Activated CD4-positive, alpha-beta memory T cell treated with anti-CD3 and anti-CD28 coated beads, Interleukin-2, amount 10 ng/mL, durations not matched to agents 7 days and 5 days (primary cell): ENCODE data around the gene NR2E1. TPM values are rescaled to one million over a fixed set of nuclear protein-coding genes. Genes with fewer than 3 reads are reported as not detected.

Experiments
- CTCF ChIA-PET: fragments of 350-600 bp; sonication (Branson Sonifier 250); formaldehyde crosslinking; loops from one replicate; lab custom pipeline; 2021; ENCODE audit warnings: antibody characterized with exemption, inconsistent platforms; lab: Charles Lee
- POLR2A ChIA-PET: fragments of 350-600 bp; sonication (Branson Sonifier 250); formaldehyde crosslinking; loops from one replicate; lab custom pipeline; 2021; ENCODE audit warnings: antibody characterized with exemption; lab: Charles Lee
- DNase-seq: peaks from one replicate; pipeline ENCODE4 v3.0.0-alpha.2; 2020
- H3K27ac Mint-ChIP-seq: one replicate; pipeline ENCODE4 v1.8.0; 2021; ENCODE audit warnings: mild to moderate bottlenecking, mixed read lengths
- H3K27me3 Mint-ChIP-seq: one replicate; pipeline ENCODE4 v1.8.0; 2021; ENCODE audit warnings: mixed read lengths
- H3K36me3 Mint-ChIP-seq: one replicate; pipeline ENCODE4 v1.8.0; 2021; ENCODE audit warnings: low read depth, mixed read lengths
- H3K4me1 Mint-ChIP-seq: one replicate; pipeline ENCODE4 v1.8.0; 2021; ENCODE audit warnings: mixed read lengths
- H3K4me3 Mint-ChIP-seq: one replicate; pipeline ENCODE4 v1.8.0; 2021; ENCODE audit warnings: mild to moderate bottlenecking, mixed read lengths
- H3K9me3 Mint-ChIP-seq: one replicate; pipeline ENCODE4 v1.8.0; 2021; ENCODE audit warnings: mixed read lengths
- total RNA-seq, 2 experiments: library from RNA; stranded (reverse); gene quantifications; one replicate each; pipeline ENCODE4 v1.2.3, GENCODE V29; 2021

The NR2E1 gene
- total RNA-seq, 2 experiments from 2014 or later: not detected

GRCh38 chr6:108180776-108181175, 15.0 kb downstream of the NR2E1 start:
- Mint-ChIP-seq H3K4me1 (peaks cover 6% of the 10 kb centered on the region), H3K9me3 (no peaks in the 10 kb centered on the region), H3K4me3 (no peak overlapping the region), H3K27ac (no peak overlapping the region), H3K27me3 (peaks cover 54% of the 10 kb centered on the region), H3K36me3 (peaks cover 3% of the 10 kb centered on the region)
- ChIA-PET POLR2A (no interaction called here), CTCF (no interaction called here)
- DNase-seq: no peak

GRCh38 chr6:108186226-108186625, 20.4 kb downstream of the NR2E1 start:
- Mint-ChIP-seq H3K4me3 (no peak overlapping the region), H3K27ac (no peak overlapping the region), H3K9me3 (no peaks in the 10 kb centered on the region), H3K4me1 (no peaks in the 10 kb centered on the region), H3K36me3 (no peaks in the 10 kb centered on the region), H3K27me3 (peaks cover 41% of the 10 kb centered on the region)
- POLR2A ChIA-PET: no interaction called here
- CTCF ChIA-PET: no interaction called here
- DNase-seq: no peak

GRCh38 chr6:108187519-108187918, 21.7 kb downstream of the NR2E1 start:
- Mint-ChIP-seq H3K27ac (no peak overlapping the region), H3K9me3 (no peaks in the 10 kb centered on the region), H3K36me3 (no peaks in the 10 kb centered on the region), H3K4me1 (no peaks in the 10 kb centered on the region), H3K4me3 (no peak overlapping the region), H3K27me3 (peaks cover 36% of the 10 kb centered on the region)
- CTCF ChIA-PET: no interaction called here
- POLR2A ChIA-PET: no interaction called here
- peak; percentile 6 for DNase-seq

- Mint-ChIP-seq H3K4me3 (no peak overlapping the region), H3K27ac (no peak overlapping the region), H3K4me1 (no peaks in the 10 kb centered on the region), H3K9me3 (no peaks in the 10 kb centered on the region), H3K36me3 (no peaks in the 10 kb centered on the region), H3K27me3 (peaks cover 19% of the 10 kb centered on the region)
- no peak for DNase-seq
- CTCF ChIA-PET: no interaction called here
- POLR2A ChIA-PET: no interaction called here
These were observed 27.3 kb downstream of the NR2E1 start for GRCh38 chr6:108193131-108193530.

GRCh38 chr6:108193835-108194234, 28.0 kb downstream of the NR2E1 start:
- no peak overlapping the region for H3K4me3 Mint-ChIP-seq
- ChIA-PET CTCF (no interaction called here), POLR2A (no interaction called here)
- no peaks in the 10 kb centered on the region for H3K9me3 Mint-ChIP-seq
- no peak for DNase-seq
- H3K36me3 Mint-ChIP-seq: no peaks in the 10 kb centered on the region
- H3K27ac Mint-ChIP-seq: no peak overlapping the region
- no peaks in the 10 kb centered on the region for H3K4me1 Mint-ChIP-seq
- peaks cover 18% of the 10 kb centered on the region for H3K27me3 Mint-ChIP-seq

- POLR2A ChIA-PET: no interaction called here
- H3K9me3 Mint-ChIP-seq: no peaks in the 10 kb centered on the region
These were observed 28.7 kb downstream of the NR2E1 start for GRCh38 chr6:108194503-108194902.

GRCh38 chr6:108195209-108195608, 29.4 kb downstream of the NR2E1 start:
- POLR2A ChIA-PET: no interaction called here
- no peaks in the 10 kb centered on the region for H3K4me1 Mint-ChIP-seq
- H3K4me3 Mint-ChIP-seq: no peak overlapping the region
- H3K27me3 Mint-ChIP-seq: peaks cover 12% of the 10 kb centered on the region
- CTCF ChIA-PET: no interaction called here
- H3K9me3 Mint-ChIP-seq: no peaks in the 10 kb centered on the region
- DNase-seq: no peak
- H3K36me3 Mint-ChIP-seq: no peaks in the 10 kb centered on the region
- H3K27ac Mint-ChIP-seq: no peak overlapping the region

More at GRCh38 chr6:108194503-108194902, 28.7 kb downstream of the NR2E1 start:
- CTCF ChIA-PET: no interaction called here
- DNase-seq: no peak
- Mint-ChIP-seq H3K27ac (no peak overlapping the region), H3K4me3 (no peak overlapping the region), H3K36me3 (no peaks in the 10 kb centered on the region), H3K4me1 (no peaks in the 10 kb centered on the region), H3K27me3 (peaks cover 13% of the 10 kb centered on the region)

GRCh38 chr6:108198761-108199498, 33.1 kb downstream of the NR2E1 start:
- Mint-ChIP-seq H3K27ac (no peak overlapping the region), H3K36me3 (no peaks in the 10 kb centered on the region), H3K4me3 (no peak overlapping the region), H3K4me1 (no peaks in the 10 kb centered on the region), H3K9me3 (no peaks in the 10 kb centered on the region), H3K27me3 (peaks cover 3% of the 10 kb centered on the region)
- DNase-seq: no peak
- POLR2A ChIA-PET: no interaction called here
- CTCF ChIA-PET: no interaction called here

GRCh38 chr6:108200186-108200585, 34.4 kb downstream of the NR2E1 start:
- H3K36me3 Mint-ChIP-seq: no peaks in the 10 kb centered on the region
- H3K27me3 Mint-ChIP-seq: no peaks in the 10 kb centered on the region
- CTCF ChIA-PET: no interaction called here
- H3K4me1 Mint-ChIP-seq: no peaks in the 10 kb centered on the region
- DNase-seq: no peak
- no peak overlapping the region for H3K4me3 Mint-ChIP-seq
- H3K27ac Mint-ChIP-seq: no peak overlapping the region
- POLR2A ChIA-PET: no interaction called here
- H3K9me3 Mint-ChIP-seq: no peaks in the 10 kb centered on the region

GRCh38 chr6:108200631-108201030, 34.8 kb downstream of the NR2E1 start:
- H3K36me3 Mint-ChIP-seq: no peaks in the 10 kb centered on the region
- H3K4me1 Mint-ChIP-seq: no peaks in the 10 kb centered on the region
- H3K27ac Mint-ChIP-seq: no peak overlapping the region
- no peaks in the 10 kb centered on the region for H3K9me3 Mint-ChIP-seq
- no peak overlapping the region for H3K4me3 Mint-ChIP-seq
- H3K27me3 Mint-ChIP-seq: no peaks in the 10 kb centered on the region
- CTCF ChIA-PET: no interaction called here
- POLR2A ChIA-PET: no interaction called here
- DNase-seq: no peak

- DNase-seq: no peak
- Mint-ChIP-seq H3K9me3 (no peaks in the 10 kb centered on the region), H3K27me3 (no peaks in the 10 kb centered on the region), H3K27ac (no peak overlapping the region), H3K4me3 (no peak overlapping the region), H3K36me3 (peaks cover 7% of the 10 kb centered on the region), H3K4me1 (no peaks in the 10 kb centered on the region)
- ChIA-PET POLR2A (no interaction called here), CTCF (interaction anchor here (0.7 kb wide), 1 partner anchor 288 kb away, joined by 3 read pairs; no protein-coding TSS in a partner anchor)
These were observed 37.6 kb downstream of the NR2E1 start for GRCh38 chr6:108203189-108204112.

GRCh38 chr6:108207013-108207412, 41.2 kb downstream of the NR2E1 start:
- Mint-ChIP-seq H3K4me3 (no peak overlapping the region), H3K4me1 (no peaks in the 10 kb centered on the region), H3K27ac (no peak overlapping the region), H3K36me3 (peaks cover 19% of the 10 kb centered on the region), H3K27me3 (no peaks in the 10 kb centered on the region), H3K9me3 (no peaks in the 10 kb centered on the region)
- ChIA-PET CTCF (no interaction called here), POLR2A (no interaction called here)
- DNase-seq: no peak

- peaks cover 25% of the 10 kb centered on the region for H3K36me3 Mint-ChIP-seq
- H3K27ac Mint-ChIP-seq: no peak overlapping the region
- no peaks in the 10 kb centered on the region for H3K27me3 Mint-ChIP-seq
- no peaks in the 10 kb centered on the region for H3K9me3 Mint-ChIP-seq
- H3K4me1 Mint-ChIP-seq: no peaks in the 10 kb centered on the region
- H3K4me3 Mint-ChIP-seq: no peak overlapping the region
- no peak for DNase-seq
- POLR2A ChIA-PET: no interaction called here
- CTCF ChIA-PET: interaction anchor here (0.5 kb wide), 1 partner anchor 391 kb away, joined by 4 read pairs; no protein-coding TSS in a partner anchor
These were observed 43.9 kb downstream of the NR2E1 start for GRCh38 chr6:108209738-108210137.
